ENCODE results near the gene IL19.
"Not testable (repeated sequence)": the region's sequence is repeated elsewhere in the genome, so short reads cannot be mapped to it uniquely, and the experiment has no call there.

The IL19 gene

DNA sequence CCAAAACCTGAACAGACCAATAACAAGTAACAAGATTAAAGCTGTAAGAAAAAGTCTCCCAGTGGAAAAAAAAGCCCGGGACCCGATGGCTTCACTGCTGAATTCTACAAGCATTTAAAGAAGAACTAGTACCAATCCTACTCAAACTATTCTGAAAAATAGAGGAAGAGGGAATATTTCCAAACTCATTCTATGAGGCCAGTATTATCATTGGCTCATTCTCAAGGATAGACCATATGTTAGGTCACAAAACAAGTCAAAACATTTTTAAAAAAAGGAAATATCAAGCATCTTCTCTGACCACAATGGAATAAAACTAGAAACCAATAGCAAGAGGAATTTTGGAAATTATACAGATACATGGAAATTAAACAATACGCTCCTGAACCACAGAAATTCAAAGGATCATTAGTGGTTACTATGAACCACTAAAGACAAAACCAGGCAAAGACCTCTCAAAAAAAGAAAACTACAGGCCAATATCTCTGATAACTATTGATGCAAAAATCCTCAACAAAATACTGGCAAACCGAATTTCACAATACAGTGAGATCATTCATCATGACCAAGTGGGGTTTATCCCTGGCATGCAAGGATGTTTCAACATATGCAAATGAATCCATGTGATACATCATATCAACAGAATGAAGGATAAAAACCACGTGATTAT, 80.9 kb downstream of the IL19 start:
- H3K9me3 ChIP-seq (ENCODE audit: control insufficient read depth, low read length) = no peaks in the 10 kb centered on the region
- no peak overlapping the region for H4K91ac ChIP-seq (ENCODE audit: low read length)
- H3K9ac ChIP-seq (ENCODE audit: low read length) = peak overlapping the region; percentile 53
- no peak overlapping the region for H2BK15ac ChIP-seq (ENCODE audit: low read depth, poor library complexity, severe bottlenecking)
- H2BK12ac ChIP-seq (ENCODE audit: low read length in 2 of 2) = no peak overlapping the region
- no peaks in the 10 kb centered on the region for H3K36me3 ChIP-seq (ENCODE audit: control insufficient read depth in 1 of 2, insufficient read depth in 2 of 2, low read depth in 1 of 2, low read length in 2 of 2)
- H2AFZ ChIP-seq (ENCODE audit: low read depth, low read length) = no peak overlapping the region
- no peak overlapping the region for H3K23ac ChIP-seq (ENCODE audit: low read length in 2 of 2)
- DNase-seq = peak; percentile 60
- no peak overlapping the region for H3K4ac ChIP-seq (ENCODE audit: low read depth in 1 of 2, low read length in 2 of 2)
- H3K4me3 ChIP-seq (ENCODE audit: insufficient read depth in 1 of 2, low read depth in 1 of 2, low read length in 2 of 2) = no peak overlapping the region
- no peaks in the 10 kb centered on the region for H3K4me1 ChIP-seq (ENCODE audit: control insufficient read depth, insufficient read depth, low read depth, low read length)
- no peak overlapping the region for H3K18ac ChIP-seq (ENCODE audit: low read depth in 1 of 2, low read length in 2 of 2)
- no peak overlapping the region for H4K8ac ChIP-seq (ENCODE audit: low read length)
- no peak overlapping the region for H2BK5ac ChIP-seq (ENCODE audit: low read depth, low read length, poor library complexity, severe bottlenecking)
- no peak overlapping the region for H3K27ac ChIP-seq (ENCODE audit: low read length, poor library complexity, severe bottlenecking)
- no peaks in the 10 kb centered on the region for H3K79me1 ChIP-seq (replicated peaks; ENCODE audit: low read length, poor library complexity, severe bottlenecking)
- no peak overlapping the region for H3K14ac ChIP-seq (ENCODE audit: low read length in 2 of 2)
- no peak overlapping the region for H2AK5ac ChIP-seq (ENCODE audit: low read length, severe bottlenecking)
- WGBS = 89% methylated on average over 1 of the region's 5 CpGs
- H3K4me2 ChIP-seq (ENCODE audit: low read length, poor library complexity, severe bottlenecking) = no peak overlapping the region
- H3K27me3 ChIP-seq (ENCODE audit: control insufficient read depth in 1 of 2, insufficient read depth in 1 of 2, low read length in 2 of 2) = peaks cover 0 to 10% of the 10 kb centered on the region in 2 experiments
- H2BK120ac ChIP-seq (ENCODE audit: low read depth, low read length) = no peak overlapping the region

GRCh38 chr1:206852662-206853061, 82.1 kb downstream of the IL19 start:
- H3K4me3 ChIP-seq (ENCODE audit: insufficient read depth in 1 of 2, low read depth in 1 of 2, low read length in 2 of 2); H2AFZ ChIP-seq (ENCODE audit: low read depth, low read length); H3K79me1 ChIP-seq (replicated peaks; ENCODE audit: low read length, poor library complexity, severe bottlenecking); H3K14ac ChIP-seq (ENCODE audit: low read length in 2 of 2); H3K9me3 ChIP-seq (ENCODE audit: control insufficient read depth, low read length); H3K4me1 ChIP-seq (ENCODE audit: control insufficient read depth, insufficient read depth, low read depth, low read length); H4K8ac ChIP-seq (ENCODE audit: low read length); H2AK5ac ChIP-seq (ENCODE audit: low read length, severe bottlenecking); DNase-seq; H3K36me3 ChIP-seq (ENCODE audit: control insufficient read depth in 1 of 2, insufficient read depth in 2 of 2, low read depth in 1 of 2, low read length in 2 of 2); H3K4me2 ChIP-seq (ENCODE audit: low read length, poor library complexity, severe bottlenecking); H3K27ac ChIP-seq (ENCODE audit: low read length, poor library complexity, severe bottlenecking); H3K4ac ChIP-seq (ENCODE audit: low read depth in 1 of 2, low read length in 2 of 2); H3K23ac ChIP-seq (ENCODE audit: low read length in 2 of 2); H2BK120ac ChIP-seq (ENCODE audit: low read depth, low read length); H3K18ac ChIP-seq (ENCODE audit: low read depth in 1 of 2, low read length in 2 of 2); H2BK12ac ChIP-seq (ENCODE audit: low read length in 2 of 2); H4K91ac ChIP-seq (ENCODE audit: low read length); H2BK5ac ChIP-seq (ENCODE audit: low read depth, low read length, poor library complexity, severe bottlenecking); H3K9ac ChIP-seq (ENCODE audit: low read length); H2BK15ac ChIP-seq (ENCODE audit: low read depth, poor library complexity, severe bottlenecking): not testable (repeated sequence)
- 93% methylated on average over 1 of the region's 2 CpGs for WGBS
- peaks cover 0 to 21% of the 10 kb centered on the region in 2 experiments for H3K27me3 ChIP-seq (ENCODE audit: control insufficient read depth in 1 of 2, insufficient read depth in 1 of 2, low read length in 2 of 2)

- not testable (repeated sequence) for H2BK15ac ChIP-seq (ENCODE audit: low read depth, poor library complexity, severe bottlenecking); H2BK5ac ChIP-seq (ENCODE audit: low read depth, low read length, poor library complexity, severe bottlenecking); H2BK120ac ChIP-seq (ENCODE audit: low read depth, low read length)
Observed at GRCh38 chr1:206853696-206854095, 83.1 kb downstream of the IL19 start.

GRCh38 chr1:206854401-206855129, 84.0 kb downstream of the IL19 start:
- Histone ChIP-seq H2AK5ac (ENCODE audit: low read length, severe bottlenecking) (no peak overlapping the region), H2BK15ac (ENCODE audit: low read depth, poor library complexity, severe bottlenecking) (no peak overlapping the region), H3K14ac (ENCODE audit: low read length in 2 of 2) (no peak overlapping the region), H3K9ac (ENCODE audit: low read length) (no peak overlapping the region), H3K18ac (ENCODE audit: low read depth in 1 of 2, low read length in 2 of 2) (no peak overlapping the region), H2BK120ac (ENCODE audit: low read depth, low read length) (no peak overlapping the region), H4K8ac (ENCODE audit: low read length) (no peak overlapping the region), H3K4ac (ENCODE audit: low read depth in 1 of 2, low read length in 2 of 2) (no peak overlapping the region), H3K27me3 (ENCODE audit: control insufficient read depth in 1 of 2, insufficient read depth in 1 of 2, low read length in 2 of 2) (peaks cover 8 to 30% of the 10 kb centered on the region in 2 experiments), H3K9me3 (ENCODE audit: control insufficient read depth, low read length) (no peaks in the 10 kb centered on the region), H4K91ac (ENCODE audit: low read length) (no peak overlapping the region), H2BK5ac (ENCODE audit: low read depth, low read length, poor library complexity, severe bottlenecking) (no peak overlapping the region), H3K4me1 (ENCODE audit: control insufficient read depth, insufficient read depth, low read depth, low read length) (no peaks in the 10 kb centered on the region), H3K27ac (ENCODE audit: low read length, poor library complexity, severe bottlenecking) (no peak overlapping the region), H3K36me3 (ENCODE audit: control insufficient read depth in 1 of 2, insufficient read depth in 2 of 2, low read depth in 1 of 2, low read length in 2 of 2) (no peaks in the 10 kb centered on the region), H3K79me1 (replicated peaks; ENCODE audit: low read length, poor library complexity, severe bottlenecking) (no peaks in the 10 kb centered on the region), H2AFZ (ENCODE audit: low read depth, low read length) (no peak overlapping the region), H2BK12ac (ENCODE audit: low read length in 2 of 2) (no peak overlapping the region), H3K23ac (ENCODE audit: low read length in 2 of 2) (peak overlapping the region in 1 of 2 experiments; percentile 83), H3K4me2 (ENCODE audit: low read length, poor library complexity, severe bottlenecking) (no peak overlapping the region), H3K4me3 (ENCODE audit: insufficient read depth in 1 of 2, low read depth in 1 of 2, low read length in 2 of 2) (no peak overlapping the region)
- 81% methylated on average over 2 of the region's 3 CpGs for WGBS
- no peak for DNase-seq

More at GRCh38 chr1:206853696-206854095, 83.1 kb downstream of the IL19 start:
- H3K23ac ChIP-seq (ENCODE audit: low read length in 2 of 2); H4K8ac ChIP-seq (ENCODE audit: low read length); H3K14ac ChIP-seq (ENCODE audit: low read length in 2 of 2); H3K4ac ChIP-seq (ENCODE audit: low read depth in 1 of 2, low read length in 2 of 2); H2AFZ ChIP-seq (ENCODE audit: low read depth, low read length); H3K27ac ChIP-seq (ENCODE audit: low read length, poor library complexity, severe bottlenecking); H3K79me1 ChIP-seq (replicated peaks; ENCODE audit: low read length, poor library complexity, severe bottlenecking); H3K4me2 ChIP-seq (ENCODE audit: low read length, poor library complexity, severe bottlenecking); H3K4me3 ChIP-seq (ENCODE audit: insufficient read depth in 1 of 2, low read depth in 1 of 2, low read length in 2 of 2); H3K18ac ChIP-seq (ENCODE audit: low read depth in 1 of 2, low read length in 2 of 2); H3K9me3 ChIP-seq (ENCODE audit: control insufficient read depth, low read length); H4K91ac ChIP-seq (ENCODE audit: low read length); H3K4me1 ChIP-seq (ENCODE audit: control insufficient read depth, insufficient read depth, low read depth, low read length); H3K36me3 ChIP-seq (ENCODE audit: control insufficient read depth in 1 of 2, insufficient read depth in 2 of 2, low read depth in 1 of 2, low read length in 2 of 2); H2AK5ac ChIP-seq (ENCODE audit: low read length, severe bottlenecking); H3K9ac ChIP-seq (ENCODE audit: low read length); H2BK12ac ChIP-seq (ENCODE audit: low read length in 2 of 2); DNase-seq: not testable (repeated sequence)
- peaks cover 0 to 23% of the 10 kb centered on the region in 2 experiments for H3K27me3 ChIP-seq (ENCODE audit: control insufficient read depth in 1 of 2, insufficient read depth in 1 of 2, low read length in 2 of 2)
